Measurements from ENCODE around the gene HDAC4. TPM values are rescaled to one million over a fixed set of nuclear protein-coding genes. Genes with fewer than 3 reads are reported as not detected.

The HDAC4 gene
- total RNA-seq, 2 experiments from 2014 or later, result 25.2 to 65.1 TPM

- ATAC-seq, result no peak
- H3K9me3 Mint-ChIP-seq (ENCODE audit: low read depth), result no peaks in the 10 kb centered on the region
- H3K27me3 Mint-ChIP-seq, result no peaks in the 10 kb centered on the region
- peaks cover 11% of the 10 kb centered on the region for H3K36me3 Mint-ChIP-seq
- CTCF ChIA-PET, result interaction anchor here (0.8 to 3.5 kb wide), 4 partner anchors 18 to 359 kb away, joined by 3 to 12 read pairs (median 3); no protein-coding TSS in a partner anchor
- H3K4me1 Mint-ChIP-seq, result peaks cover 35% of the 10 kb centered on the region
- H3K27ac Mint-ChIP-seq, result no peak overlapping the region
- H3K4me3 Mint-ChIP-seq, result no peak overlapping the region
- DNase-seq, result no peak
Measured at GRCh38 chr2:239398521-239398921, 2.3 kb downstream of the HDAC4 start.

GRCh38 chr2:239397931-239398471 is 2.8 kb downstream of the HDAC4 start:
- no peak overlapping the region for H3K27ac Mint-ChIP-seq
- CTCF ChIA-PET, result interaction anchor here (0.8 to 3.5 kb wide), 2 partner anchors 18 to 130 kb away, joined by 3 to 12 read pairs; no protein-coding TSS in a partner anchor

GRCh38 chr2:239396881-239397681 is 3.7 kb downstream of the HDAC4 start:
- no peak overlapping the region for H3K27ac Mint-ChIP-seq
- CTCF ChIA-PET, result interaction anchor here (0.9 to 3.5 kb wide), 3 partner anchors 13 to 131 kb away, joined by 3 to 12 read pairs (median 5); no protein-coding TSS in a partner anchor
- peaks cover 5% of the 10 kb centered on the region for H3K36me3 Mint-ChIP-seq
- no peak for ATAC-seq
- no peak overlapping the region for H3K4me3 Mint-ChIP-seq
- DNase-seq, result peak; percentile 57
- no peaks in the 10 kb centered on the region for H3K27me3 Mint-ChIP-seq
- H3K4me1 Mint-ChIP-seq, result peaks cover 31% of the 10 kb centered on the region
- no peaks in the 10 kb centered on the region for H3K9me3 Mint-ChIP-seq (ENCODE audit: low read depth)

More at GRCh38 chr2:239397931-239398471, 2.8 kb downstream of the HDAC4 start:
- peaks cover 10% of the 10 kb centered on the region for H3K36me3 Mint-ChIP-seq
- ATAC-seq, result no peak
- peaks cover 40% of the 10 kb centered on the region for H3K4me1 Mint-ChIP-seq
- no peak for DNase-seq
- H3K27me3 Mint-ChIP-seq, result no peaks in the 10 kb centered on the region
- H3K4me3 Mint-ChIP-seq, result no peak overlapping the region
- H3K9me3 Mint-ChIP-seq (ENCODE audit: low read depth), result no peaks in the 10 kb centered on the region

GRCh38 chr2:239395524-239395923 is 5.3 kb downstream of the HDAC4 start:
- CTCF ChIA-PET, result no interaction called here
- H3K9me3 Mint-ChIP-seq (ENCODE audit: low read depth), result no peaks in the 10 kb centered on the region
- H3K4me1 Mint-ChIP-seq, result peaks cover 29% of the 10 kb centered on the region
- H3K36me3 Mint-ChIP-seq, result peaks cover 5% of the 10 kb centered on the region
- H3K27ac Mint-ChIP-seq, result no peak overlapping the region
- ATAC-seq (no peak), DNase-seq (no peak)
- H3K27me3 Mint-ChIP-seq, result no peaks in the 10 kb centered on the region
- H3K4me3 Mint-ChIP-seq, result no peak overlapping the region

- Mint-ChIP-seq H3K9me3 (ENCODE audit: low read depth) (no peaks in the 10 kb centered on the region), H3K27ac (no peak overlapping the region), H3K27me3 (no peaks in the 10 kb centered on the region), H3K4me3 (no peak overlapping the region), H3K4me1 (peaks cover 29% of the 10 kb centered on the region), H3K36me3 (peaks cover 8% of the 10 kb centered on the region)
- DNase-seq (no peak), ATAC-seq (no peak)
- CTCF ChIA-PET, result interaction anchor here (0.7 kb wide), 2 partner anchors 124 to 128 kb away, joined by 3 to 4 read pairs; no protein-coding TSS in a partner anchor
Measured at GRCh38 chr2:239394978-239395377, 5.8 kb downstream of the HDAC4 start.

- peaks cover 28% of the 10 kb centered on the region for H3K4me1 Mint-ChIP-seq
- H3K27me3 Mint-ChIP-seq, result no peaks in the 10 kb centered on the region
- H3K9me3 Mint-ChIP-seq (ENCODE audit: low read depth), result no peaks in the 10 kb centered on the region
- CTCF ChIA-PET, result interaction anchor here (0.7 kb wide), 2 partner anchors 123 to 127 kb away, joined by 3 to 4 read pairs; no protein-coding TSS in a partner anchor
- H3K4me3 Mint-ChIP-seq, result no peak overlapping the region
- no peak overlapping the region for H3K27ac Mint-ChIP-seq
- no peak for DNase-seq
- ATAC-seq, result no peak
- peaks cover 7% of the 10 kb centered on the region for H3K36me3 Mint-ChIP-seq
Measured at GRCh38 chr2:239394346-239394945, 6.4 kb downstream of the HDAC4 start.

GRCh38 chr2:239393941-239394340 is 6.9 kb downstream of the HDAC4 start:
- CTCF ChIA-PET, result no interaction called here
- DNase-seq, result no peak
- H3K27me3 Mint-ChIP-seq, result no peaks in the 10 kb centered on the region
- H3K9me3 Mint-ChIP-seq (ENCODE audit: low read depth), result no peaks in the 10 kb centered on the region
- no peak overlapping the region for H3K27ac Mint-ChIP-seq
- no peak overlapping the region for H3K4me3 Mint-ChIP-seq
- peaks cover 8% of the 10 kb centered on the region for H3K36me3 Mint-ChIP-seq
- peaks cover 23% of the 10 kb centered on the region for H3K4me1 Mint-ChIP-seq
- ATAC-seq, result no peak

- Mint-ChIP-seq H3K4me1 (peaks cover 21% of the 10 kb centered on the region), H3K27ac (no peak overlapping the region), H3K9me3 (ENCODE audit: low read depth) (no peaks in the 10 kb centered on the region), H3K27me3 (no peaks in the 10 kb centered on the region), H3K36me3 (peaks cover 8% of the 10 kb centered on the region), H3K4me3 (no peak overlapping the region)
- DNase-seq (no peak), ATAC-seq (no peak)
- CTCF ChIA-PET, result no interaction called here
Measured at GRCh38 chr2:239393388-239393940, 7.4 kb downstream of the HDAC4 start.

GRCh38 chr2:239392688-239393387 is 8.0 kb downstream of the HDAC4 start:
- Mint-ChIP-seq H3K36me3 (peaks cover 8% of the 10 kb centered on the region), H3K4me1 (peaks cover 17% of the 10 kb centered on the region), H3K27ac (no peak overlapping the region), H3K4me3 (no peak overlapping the region), H3K9me3 (ENCODE audit: low read depth) (no peaks in the 10 kb centered on the region), H3K27me3 (no peaks in the 10 kb centered on the region)
- DNase-seq, result no peak
- CTCF ChIA-PET, result interaction anchor here (1.1 kb wide), 1 partner anchor 8 kb away, joined by 3 read pairs; the partner anchor contains the start of gene HDAC4
- ATAC-seq, result no peak

GRCh38 chr2:239392072-239392357 is 8.8 kb downstream of the HDAC4 start:
- no peaks in the 10 kb centered on the region for H3K27me3 Mint-ChIP-seq
- H3K9me3 Mint-ChIP-seq (ENCODE audit: low read depth), result no peaks in the 10 kb centered on the region
- DNase-seq, result no peak
- H3K4me3 Mint-ChIP-seq, result no peak overlapping the region
- peaks cover 10% of the 10 kb centered on the region for H3K4me1 Mint-ChIP-seq
- CTCF ChIA-PET, result interaction anchor here (1.1 kb wide), 1 partner anchor 9 kb away, joined by 3 read pairs; the partner anchor contains the start of gene HDAC4
- H3K36me3 Mint-ChIP-seq, result peaks cover 8% of the 10 kb centered on the region
- H3K27ac Mint-ChIP-seq, result no peak overlapping the region
- ATAC-seq, result no peak

- no peaks in the 10 kb centered on the region for H3K9me3 Mint-ChIP-seq (ENCODE audit: low read depth)
- no peak overlapping the region for H3K27ac Mint-ChIP-seq
- H3K4me1 Mint-ChIP-seq, result peaks cover 10% of the 10 kb centered on the region
- H3K27me3 Mint-ChIP-seq, result no peaks in the 10 kb centered on the region
- DNase-seq (no peak), ATAC-seq (no peak)
- no peak overlapping the region for H3K4me3 Mint-ChIP-seq
- peaks cover 8% of the 10 kb centered on the region for H3K36me3 Mint-ChIP-seq
- CTCF ChIA-PET, result interaction anchor here (1.1 kb wide), 1 partner anchor 10 kb away, joined by 3 read pairs; the partner anchor contains the start of gene HDAC4
Measured at GRCh38 chr2:239391286-239392071, 9.3 kb downstream of the HDAC4 start.

- H3K9me3 Mint-ChIP-seq (ENCODE audit: low read depth), result no peaks in the 10 kb centered on the region
- DNase-seq (no peak), ATAC-seq (no peak)
- H3K4me1 Mint-ChIP-seq, result peaks cover 14% of the 10 kb centered on the region
- H3K27me3 Mint-ChIP-seq, result no peaks in the 10 kb centered on the region
- peaks cover 8% of the 10 kb centered on the region for H3K36me3 Mint-ChIP-seq
- CTCF ChIA-PET, result no interaction called here
- H3K27ac Mint-ChIP-seq, result no peak overlapping the region
- no peak overlapping the region for H3K4me3 Mint-ChIP-seq
Measured at GRCh38 chr2:239390546-239391285, 10.1 kb downstream of the HDAC4 start.

Data from activated CD8-positive, alpha-beta memory T cell treated with anti-CD3 and anti-CD28 coated beads, Interleukin-2, amount 10 ng/mL, durations not matched to agents 7 days and 5 days (primary cell).